Naive B cell (primary cell): ENCODE measurements around the gene HACL1. TPM values are rescaled to one million over a fixed set of nuclear protein-coding genes. Genes with fewer than 3 reads are reported as not detected.

ENCODE experiments used
- polyA plus RNA-seq, 6 donors: library from polyadenylated mRNA; unstranded; fragments of 300-500 nt; fragmentation: Illumina TruSeq; gene quantifications; one replicate each; pipeline ENCODE4 v1.2.3, GENCODE V29; 2021; ENCODE audit warnings: low read depth in 6 of 6

HACL1 gene
- polyA plus RNA-seq, 6 donors from 2014 or later: 25.5 to 46.4 (median 36.5) TPM

Other genes starting within 250 kb of the HACL1 start
- gene METTL6, start 174.0 kb downstream of the HACL1 start, polyA plus RNA-seq: 10 to 100 TPM; 15.1 to 25.1 (median 17.0) TPM
- gene EAF1, start 174.0 kb downstream of the HACL1 start, polyA plus RNA-seq: 1 to 10 TPM; 3.8 to 9.4 (median 6.8) TPM
- under 1 TPM in 2 of 6 donors, not detected in 4; 0.17 to 0.45 TPM for gene COLQ, start 79.9 kb downstream of the HACL1 start, polyA plus RNA-seq
- 10 to 100 TPM; 10.9 to 18.0 (median 12.5) TPM for gene BTD, start 176 bp upstream of the HACL1 start, polyA plus RNA-seq
- 10 to 100 TPM in 3 of 6 donors, 1 to 10 TPM in 3; 5.6 to 13.2 (median 10.5) TPM for gene ANKRD28, start 196.4 kb upstream of the HACL1 start, polyA plus RNA-seq